Measurements from ENCODE around the gene CBLN2.

- TF ChIP-seq POLR2A (IDR thresholded peaks at IDR 0.05) (no peak), CTCF (IDR thresholded peaks at IDR 0.05) (no peak)
These were observed 11.0 kb upstream of the CBLN2 start for GRCh38 chr18:72555101-72555500.
